AG09309 (cell line): ENCODE results near the gene SDK2.

Experiments
- DNase-seq: peaks from one replicate; pipeline ENCODE4 v3.0.0-alpha.2; 2010; ENCODE audit warnings: low read depth
- H3K4me3 ChIP-seq: 2 replicates; pipeline ENCODE4 v1.5.1; 2011; ENCODE audit warnings: mild to moderate bottlenecking, low read depth, low read length, moderate library complexity; ENCODE audit not compliant: control insufficient read depth
- TF ChIP-seq, protein P1 (sequence below): IDR thresholded peaks from 2 replicates; pipeline ENCODE4 v1.5.1; 2011; ENCODE audit warnings: mild to moderate bottlenecking, low read depth, low read length, inconsistent platforms; ENCODE audit not compliant: insufficient read depth, control insufficient read depth; ENCODE audit errors: missing control alignments

SDK2 gene

GRCh38 chr17:73323409-73324159, 320.7 kb downstream of the SDK2 start:
- H3K4me3 ChIP-seq = no peak overlapping the region
- DNase-seq = no peak
- TF ChIP-seq, protein P1, sequence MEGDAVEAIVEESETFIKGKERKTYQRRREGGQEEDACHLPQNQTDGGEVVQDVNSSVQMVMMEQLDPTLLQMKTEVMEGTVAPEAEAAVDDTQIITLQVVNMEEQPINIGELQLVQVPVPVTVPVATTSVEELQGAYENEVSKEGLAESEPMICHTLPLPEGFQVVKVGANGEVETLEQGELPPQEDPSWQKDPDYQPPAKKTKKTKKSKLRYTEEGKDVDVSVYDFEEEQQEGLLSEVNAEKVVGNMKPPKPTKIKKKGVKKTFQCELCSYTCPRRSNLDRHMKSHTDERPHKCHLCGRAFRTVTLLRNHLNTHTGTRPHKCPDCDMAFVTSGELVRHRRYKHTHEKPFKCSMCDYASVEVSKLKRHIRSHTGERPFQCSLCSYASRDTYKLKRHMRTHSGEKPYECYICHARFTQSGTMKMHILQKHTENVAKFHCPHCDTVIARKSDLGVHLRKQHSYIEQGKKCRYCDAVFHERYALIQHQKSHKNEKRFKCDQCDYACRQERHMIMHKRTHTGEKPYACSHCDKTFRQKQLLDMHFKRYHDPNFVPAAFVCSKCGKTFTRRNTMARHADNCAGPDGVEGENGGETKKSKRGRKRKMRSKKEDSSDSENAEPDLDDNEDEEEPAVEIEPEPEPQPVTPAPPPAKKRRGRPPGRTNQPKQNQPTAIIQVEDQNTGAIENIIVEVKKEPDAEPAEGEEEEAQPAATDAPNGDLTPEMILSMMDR = no peak

DNA sequence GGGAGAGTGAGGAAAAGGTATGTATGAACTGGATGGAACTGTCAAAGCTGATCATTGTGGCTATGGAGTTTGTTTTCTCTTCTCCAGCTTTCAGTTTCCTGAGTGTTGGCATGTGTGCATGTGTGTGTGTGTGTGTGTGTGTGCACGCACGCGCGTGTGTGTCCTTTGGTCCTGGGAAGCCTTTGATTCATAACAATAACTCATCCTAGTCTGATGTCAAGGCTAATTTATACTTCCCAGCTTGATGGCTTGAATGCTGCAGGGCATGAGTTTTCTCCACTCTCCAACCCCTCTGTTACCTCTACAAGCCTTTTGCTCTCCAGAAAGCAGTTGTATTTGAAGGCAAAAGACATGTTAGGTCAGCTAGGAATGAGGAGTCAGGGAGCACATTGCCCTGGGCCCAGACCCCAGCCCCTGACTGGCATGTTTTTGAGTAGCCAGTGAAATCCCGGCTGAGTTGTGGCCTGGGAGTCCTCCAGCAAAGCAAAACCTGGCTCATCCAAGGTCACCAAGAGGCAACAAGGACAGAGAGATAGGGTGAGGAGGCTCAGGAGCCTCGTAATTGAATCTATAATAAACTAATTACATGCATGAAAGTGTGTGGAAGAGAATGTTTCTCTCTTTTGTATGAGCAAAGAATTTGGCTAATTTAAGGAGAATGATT, 323.5 kb downstream of the SDK2 start:
- TF ChIP-seq, protein P1 = no peak
- no peak overlapping the region for H3K4me3 ChIP-seq
- DNase-seq = no peak

GRCh38 chr17:73319766-73320165, 324.5 kb downstream of the SDK2 start:
- TF ChIP-seq, protein P1 = no peak
- H3K4me3 ChIP-seq = no peak overlapping the region
- no peak for DNase-seq

GRCh38 chr17:73318836-73319235, 325.4 kb downstream of the SDK2 start:
- no peak overlapping the region for H3K4me3 ChIP-seq
- TF ChIP-seq, protein P1 = no peak
- no peak for DNase-seq

- TF ChIP-seq, protein P1 = no peak
- DNase-seq = no peak
- no peak overlapping the region for H3K4me3 ChIP-seq
These were observed 325.8 kb downstream of the SDK2 start for GRCh38 chr17:73318427-73318813.

GRCh38 chr17:73317513-73318426, 326.5 kb downstream of the SDK2 start:
- TF ChIP-seq, protein P1 = no peak
- DNase-seq = no peak

More at GRCh38 chr17:73317513-73318426, 326.5 kb downstream of the SDK2 start:
- no peak overlapping the region for H3K4me3 ChIP-seq
